Muscle of back (tissue), 13 donors: ENCODE results near the gene WDR45. TPM values are rescaled to one million over a fixed set of nuclear protein-coding genes. Genes with fewer than 3 reads are reported as not detected.
"Not testable (repeated sequence)": the region's sequence is repeated elsewhere in the genome, so short reads cannot be mapped to it uniquely, and the experiment has no call there.

Experiments
- DNase-seq, 3 donors: peaks; one replicate each; pipeline versions ENCODE4 v3.0.0 to v3.0.0-alpha.2; 2013
- long read RNA-seq, 9 donors: transcript quantifications; one replicate each; lab custom pipeline, GENCODE V29; 2026
- polyA plus RNA-seq, 10 donors: library from polyadenylated mRNA; unstranded; fragments of 120-200 nt; gene quantifications; one replicate each; pipeline ENCODE4 v1.2.1, GENCODE V29; 2013; ENCODE audit not compliant: insufficient read length in 10 of 10

The WDR45 gene
- polyA plus RNA-seq = 10 to 100 TPM; 26.6 to 49.1 (median 34.1) TPM
- long read RNA-seq, donor 1, transcript WDR45-207 (11 exons, 1,639 nt) = major isoform, 5 of 9 reads
- long read RNA-seq, donor 1, partial matches to known transcripts = 0 of 9 reads
- long read RNA-seq, donor 1, other reads (novel, unspliced or antisense) = 0 of 9 reads
- long read RNA-seq, donor 2, transcript WDR45-207 (11 exons, 1,639 nt) = major isoform, 5 of 9 reads
- long read RNA-seq, donor 2, partial matches to known transcripts = 0 of 9 reads
- long read RNA-seq, donor 2, other reads (novel, unspliced or antisense) = 0 of 9 reads
- long read RNA-seq, donor 3 = 0 reads
- long read RNA-seq, donor 4, partial matches to known transcripts = 0 of 6 reads
- long read RNA-seq, donor 4, other reads (novel, unspliced or antisense) = 0 of 6 reads
- long read RNA-seq, donor 5, transcript WDR45-207 (11 exons, 1,639 nt) = major isoform, 11 of 14 reads
- long read RNA-seq, donor 5, partial matches to known transcripts = 0 of 14 reads
- long read RNA-seq, donor 5, other reads (novel, unspliced or antisense) = 0 of 14 reads
- long read RNA-seq, donor 6, transcript WDR45-207 (11 exons, 1,639 nt) = major isoform, 8 of 11 reads
- long read RNA-seq, donor 6, partial matches to known transcripts = 0 of 11 reads
- long read RNA-seq, donor 6, other reads (novel, unspliced or antisense) = 0 of 11 reads
- long read RNA-seq, donor 7, transcript WDR45-207 (11 exons, 1,639 nt) = major isoform, 6 of 8 reads
- long read RNA-seq, donor 7, partial matches to known transcripts = 0 of 8 reads
- long read RNA-seq, donor 7, other reads (novel, unspliced or antisense) = 0 of 8 reads
- long read RNA-seq, donor 8, partial matches to known transcripts = 0 of 6 reads
- long read RNA-seq, donor 8, other reads (novel, unspliced or antisense) = 0 of 6 reads
- long read RNA-seq, donor 9 = 0 reads

DNA sequence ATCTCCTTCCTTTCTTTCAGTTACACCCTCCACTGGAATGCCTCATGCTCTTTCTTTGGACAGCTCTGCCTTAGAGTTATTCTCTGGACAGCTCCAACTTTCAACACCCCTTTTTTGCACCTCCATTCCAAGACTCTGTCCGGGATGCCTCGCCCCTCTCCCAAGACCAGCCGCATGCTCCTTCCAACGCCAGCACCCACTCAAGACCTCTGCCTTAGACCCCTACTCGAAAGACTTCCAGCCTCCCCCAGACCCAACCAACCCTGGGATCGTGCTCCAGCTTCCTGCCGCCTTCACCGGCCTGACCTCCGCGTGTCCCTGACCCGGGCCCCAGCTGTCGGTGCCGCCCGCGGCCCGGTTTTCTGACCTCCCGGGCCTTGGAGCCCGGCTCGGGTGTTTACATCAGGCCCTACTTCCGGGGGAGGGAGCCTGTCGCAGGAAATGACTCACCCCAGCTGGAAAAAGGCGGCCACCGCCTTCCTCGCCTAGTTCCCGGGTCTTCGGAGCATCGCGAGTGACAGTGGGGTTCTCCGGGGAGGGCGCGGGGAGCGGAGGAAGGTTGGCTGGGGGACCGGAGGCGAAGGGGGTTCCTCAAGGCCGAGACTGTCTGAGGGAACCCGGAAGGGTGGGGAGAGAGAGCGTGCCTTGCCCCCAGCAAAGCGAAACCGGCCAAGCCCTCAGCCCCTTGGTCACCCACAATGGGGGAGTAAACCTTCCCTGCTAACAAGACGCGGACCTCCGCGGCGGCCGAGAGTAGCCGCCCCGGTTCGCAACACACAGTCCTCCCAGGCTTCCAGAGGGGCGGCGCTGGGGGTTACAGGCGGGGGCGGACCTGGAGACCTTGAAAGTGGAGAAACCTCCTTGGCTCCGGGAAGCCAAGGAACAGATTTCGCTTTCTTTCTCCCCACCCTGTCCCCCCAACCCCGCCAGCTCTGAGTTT lies at the start of gene WDR45:
Gene WDR45, minus strand, starts transcription at position 399 of the 940 bp plus-strand sequence. CDS start 1,792 bp downstream, outside the sequence.
- DNase-seq = peak; percentile 66 to 91 (median 79)

DNA sequence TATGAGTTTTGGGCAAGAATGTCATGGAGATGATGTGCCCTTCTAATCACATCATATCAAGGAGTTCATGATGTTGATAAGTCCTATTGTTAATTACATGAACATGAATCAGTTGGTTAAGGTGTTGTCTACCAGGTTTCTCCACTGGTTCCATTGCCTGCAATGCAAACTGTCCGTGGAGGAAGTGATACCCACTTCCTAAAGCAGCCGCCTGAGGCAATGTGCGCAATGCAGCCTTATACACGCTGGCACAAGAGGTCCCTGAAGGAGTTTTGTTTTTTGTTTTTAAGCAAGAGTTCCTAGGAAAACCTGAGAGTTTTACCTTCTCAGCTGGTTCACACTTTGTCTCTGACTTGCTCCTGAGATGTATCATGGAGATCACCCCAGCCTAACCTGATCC lies 49.7 kb upstream of the WDR45 start:
- DNase-seq = no peak

DNA sequence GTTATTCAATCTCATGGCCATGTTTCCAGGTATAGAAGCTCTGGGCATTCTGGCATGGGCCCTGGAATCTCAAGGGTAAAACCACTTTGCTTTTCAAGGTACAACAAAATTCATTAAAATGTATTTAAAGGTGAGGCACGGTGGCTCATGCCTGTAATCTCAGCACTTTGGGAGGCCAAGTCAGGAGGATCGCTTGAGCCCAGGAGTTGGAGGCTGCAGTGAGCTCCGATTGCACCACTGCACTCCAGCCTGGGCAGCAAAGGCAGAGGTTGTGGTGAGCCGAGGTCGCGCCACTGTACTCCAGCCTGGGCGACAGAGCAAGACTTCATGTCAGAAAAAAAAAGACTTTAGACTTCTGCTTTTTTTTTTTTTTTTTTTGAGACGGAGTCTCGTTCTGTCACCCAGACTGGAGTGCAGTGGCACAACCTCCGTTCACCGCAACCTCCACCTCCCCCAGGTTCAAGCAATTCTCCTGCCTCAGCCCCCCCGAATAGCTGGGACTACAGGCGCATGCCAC lies 48.1 kb upstream of the WDR45 start:
- not testable (repeated sequence) for DNase-seq

DNA sequence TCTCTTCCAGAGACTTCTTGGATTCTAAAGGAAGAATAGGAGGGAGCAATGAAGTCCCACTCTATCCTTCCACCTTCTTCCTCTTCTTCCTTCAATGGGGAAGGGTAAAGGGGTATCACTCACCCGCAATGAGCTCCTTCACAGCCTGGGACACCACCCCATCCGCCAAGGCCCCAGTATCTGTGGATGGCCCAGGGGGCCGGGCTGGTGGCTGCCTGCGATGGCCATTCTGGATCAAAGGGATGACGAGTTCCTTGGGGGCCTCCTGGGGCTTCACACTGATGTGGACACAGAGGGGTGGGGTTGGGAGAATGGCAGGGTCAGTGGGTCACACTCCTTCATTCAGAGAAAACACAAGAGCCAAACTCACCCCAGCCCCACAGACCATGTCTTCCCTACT lies 42.8 kb upstream of the WDR45 start:
- DNase-seq = no peak

DNA sequence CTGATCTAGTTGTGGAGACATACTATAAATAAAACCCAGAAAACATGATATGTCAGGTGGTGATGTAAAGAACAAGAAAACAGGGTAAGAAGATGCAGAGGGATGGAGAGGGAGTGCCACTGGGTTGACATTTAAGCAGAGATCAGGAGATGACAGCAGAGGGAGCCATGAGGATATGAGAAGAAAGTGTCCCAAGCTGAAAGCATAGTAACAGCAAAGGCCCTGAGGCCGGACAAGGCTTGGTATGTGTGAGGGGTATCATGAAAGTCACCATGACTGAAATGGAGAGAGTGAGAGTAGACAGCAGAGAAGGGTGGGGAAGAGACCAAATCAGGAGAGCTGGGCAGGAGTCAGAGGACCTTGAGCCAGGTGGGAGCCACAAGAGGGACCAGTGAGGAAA lies 40.4 kb upstream of the WDR45 start:
- DNase-seq = no peak

DNA sequence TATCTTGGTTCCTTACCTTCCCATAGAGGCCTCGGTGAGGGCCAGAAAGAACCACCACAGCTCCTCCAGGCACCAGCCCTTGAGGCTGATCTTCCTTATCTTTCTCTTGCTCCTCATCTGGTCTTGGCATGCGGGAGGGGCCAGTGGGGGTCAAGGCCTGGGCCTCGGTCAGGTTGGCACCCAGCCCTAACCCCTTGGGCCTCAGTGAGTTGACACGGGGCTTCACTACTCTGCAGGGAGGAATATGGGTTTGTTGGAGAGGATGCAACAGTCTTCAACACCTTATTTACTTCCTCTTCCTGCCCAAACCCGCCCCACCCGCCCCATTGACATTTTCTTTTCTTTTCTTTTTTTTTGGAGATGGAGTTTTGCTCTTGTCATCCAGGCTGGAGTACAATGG lies 37.9 kb upstream of the WDR45 start:
- DNase-seq = no peak

DNA sequence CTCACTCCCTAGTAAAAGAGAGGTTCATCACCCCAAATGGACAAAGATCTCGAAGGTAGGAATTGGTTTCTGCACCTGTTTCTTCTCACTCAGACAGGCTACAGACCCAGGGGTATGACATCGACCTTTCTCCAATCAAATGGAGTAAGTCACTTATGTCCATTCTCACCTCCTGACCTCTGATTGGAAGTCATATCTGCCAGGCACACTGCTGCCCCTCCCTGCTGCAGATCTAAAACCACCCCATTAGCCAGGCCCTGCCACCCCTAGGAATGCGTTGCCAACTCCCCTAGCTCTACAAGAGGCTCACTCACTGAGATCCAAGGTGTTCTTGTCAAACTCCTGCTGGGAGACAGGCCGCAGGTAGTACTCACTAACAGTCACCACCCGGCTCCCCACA lies 37.0 kb upstream of the WDR45 start:
- no peak for DNase-seq

DNA sequence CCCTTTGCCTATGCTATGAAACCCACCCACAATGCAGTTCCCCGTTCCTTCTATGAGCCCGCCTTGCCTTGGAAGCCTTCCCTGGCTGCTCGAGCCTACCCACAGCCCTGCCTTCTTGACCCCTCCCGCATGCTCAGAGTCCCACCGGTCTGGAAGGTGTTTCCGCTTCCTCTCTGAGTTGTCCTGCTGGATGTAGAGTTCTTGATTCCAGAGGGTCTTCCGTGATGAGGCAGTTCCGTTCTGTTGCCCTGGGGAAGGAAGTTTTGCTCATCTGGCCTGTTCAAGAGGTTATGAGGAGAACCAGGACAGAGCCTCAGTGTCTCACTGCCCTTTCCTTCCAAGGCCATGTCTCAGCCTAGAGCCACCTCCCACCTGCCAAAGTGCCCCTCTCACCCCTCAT lies 36.4 kb upstream of the WDR45 start:
- DNase-seq = no peak

DNA sequence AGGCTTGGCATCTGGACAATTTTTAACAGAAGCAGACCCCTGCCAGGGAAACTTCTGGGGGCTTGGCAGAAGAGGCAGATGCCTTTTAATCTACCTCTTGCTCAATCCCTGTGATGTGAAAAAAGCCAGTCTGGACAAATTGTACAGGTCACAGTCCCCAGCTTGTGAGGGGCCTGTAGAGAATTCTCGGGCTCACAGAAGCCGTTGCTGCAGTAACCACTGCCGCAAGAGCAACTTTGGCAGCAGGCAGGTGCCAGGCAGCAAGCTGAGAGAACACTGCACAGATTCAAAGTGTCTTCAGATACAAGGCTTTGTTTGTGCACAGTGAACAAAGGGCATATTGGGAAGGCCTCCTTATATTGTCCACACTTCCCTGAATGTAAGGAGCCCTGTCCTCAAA lies 32.1 kb upstream of the WDR45 start:
- no peak for DNase-seq

DNA sequence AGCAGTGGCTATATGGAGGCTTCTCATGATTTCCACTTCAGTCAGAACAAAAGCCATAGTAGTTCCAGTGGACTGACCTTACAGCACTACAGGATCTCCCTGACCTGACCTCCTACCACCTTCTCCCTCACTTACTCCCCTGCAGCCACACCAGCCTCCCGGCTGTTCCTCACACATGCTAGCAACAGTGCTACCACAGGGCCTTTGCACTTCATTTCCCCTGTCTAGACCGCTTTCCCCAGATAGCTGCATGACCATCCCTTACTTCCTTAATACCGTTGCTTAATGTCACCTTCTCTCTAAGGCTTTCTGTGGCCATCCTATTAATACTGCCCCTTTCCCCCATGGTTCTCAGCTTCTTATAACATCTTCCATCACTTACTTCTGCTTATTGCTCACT lies 30.7 kb upstream of the WDR45 start:
- DNase-seq = no peak

DNA sequence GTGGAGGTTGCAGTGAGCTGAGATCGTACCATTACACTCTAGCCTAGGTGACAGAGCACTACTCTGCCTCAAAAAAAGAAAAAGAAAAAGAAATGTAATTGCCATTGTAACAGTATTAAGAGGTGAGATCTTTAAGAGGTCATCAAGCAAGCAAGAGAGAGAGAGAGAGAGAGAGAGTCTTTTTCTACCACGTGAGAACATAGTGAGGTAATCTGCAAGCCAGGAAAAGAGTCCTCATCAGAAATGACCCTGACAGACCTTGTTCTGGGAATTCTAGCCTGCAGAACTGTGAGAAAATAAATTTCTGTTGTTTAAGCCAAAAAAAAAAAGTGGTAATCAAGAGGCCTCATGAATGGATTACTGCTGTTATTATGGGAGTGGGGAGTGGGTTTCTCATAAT lies 29.0 kb upstream of the WDR45 start:
- no peak for DNase-seq

DNA sequence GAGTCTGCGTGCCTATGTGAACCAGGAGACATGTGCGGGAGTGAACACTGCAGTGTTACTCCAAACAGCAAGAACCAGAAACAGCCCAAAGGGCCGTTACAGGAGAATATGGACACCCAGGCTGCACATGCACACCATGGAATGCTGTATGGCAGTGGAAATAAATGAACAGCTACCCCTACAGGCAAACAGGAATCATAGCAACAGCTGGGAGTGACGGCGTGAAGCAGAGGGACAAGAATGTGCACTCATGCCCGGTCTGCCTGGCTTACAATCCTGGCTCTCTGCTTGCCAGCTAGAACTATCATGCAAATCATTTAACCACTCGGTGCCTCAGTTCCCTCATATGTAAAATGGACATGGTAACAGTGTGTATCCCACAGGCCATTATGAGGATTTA lies 27.2 kb upstream of the WDR45 start:
- DNase-seq = peak in 1 of 3 donors; percentile 11

DNA sequence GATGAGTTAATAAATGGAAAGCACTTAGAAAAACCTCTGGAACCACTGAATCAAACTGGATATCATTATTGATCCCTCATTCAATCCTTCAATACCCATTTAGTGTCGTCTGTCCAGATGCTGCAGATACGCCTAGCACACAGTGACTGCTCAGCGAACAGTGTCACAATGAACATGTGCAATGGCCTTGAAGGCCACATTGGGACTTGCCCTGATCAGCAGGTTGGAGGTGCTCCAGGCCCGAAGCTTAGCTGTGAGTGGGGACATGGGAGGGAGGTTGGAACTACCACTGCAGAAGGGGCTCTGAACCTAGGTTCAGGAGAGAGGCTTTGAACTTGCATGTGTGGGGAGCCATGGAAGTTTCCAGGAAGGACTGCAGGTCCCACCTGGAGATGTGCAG lies 26.6 kb upstream of the WDR45 start:
- DNase-seq = no peak

DNA sequence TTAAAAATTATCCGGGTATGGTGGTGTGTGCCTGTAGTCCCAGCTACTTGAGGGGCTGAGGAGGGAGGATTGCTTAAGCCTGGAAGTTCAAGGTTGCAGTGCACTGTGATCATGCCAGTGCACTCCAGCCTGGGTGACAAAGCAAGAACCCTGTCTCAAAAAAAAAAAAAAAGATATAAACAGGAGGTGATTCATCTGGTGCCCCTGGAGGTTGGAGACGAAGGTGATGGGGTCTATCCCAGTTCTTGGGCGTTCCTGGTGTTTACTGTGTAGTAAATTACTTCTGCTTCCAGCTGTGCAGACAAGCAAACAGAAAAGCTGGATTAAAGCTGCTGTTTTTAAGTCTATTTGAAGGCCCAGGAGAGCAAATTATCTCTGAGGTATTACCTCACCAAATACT lies 23.9 kb upstream of the WDR45 start:
- no peak for DNase-seq

DNA sequence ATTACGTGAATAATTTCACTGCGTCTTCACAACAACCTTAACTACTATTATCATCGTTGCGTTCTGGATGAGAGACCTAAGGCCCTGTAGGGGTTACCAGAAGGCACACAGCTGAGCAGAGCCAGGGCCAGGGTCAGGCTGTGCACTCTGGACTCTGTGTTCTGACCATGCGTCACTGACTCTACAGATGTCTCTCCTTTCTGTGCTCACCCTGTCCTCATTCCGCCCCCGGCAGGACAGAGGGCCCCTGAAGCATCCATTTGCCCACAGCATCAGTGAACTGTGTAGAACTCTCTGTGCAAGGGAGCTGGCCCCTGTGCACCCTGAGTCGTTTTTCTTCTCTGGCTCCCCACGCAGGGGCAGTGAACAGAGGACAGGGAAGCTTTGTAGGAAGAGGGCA lies 22.5 kb upstream of the WDR45 start:
- no peak for DNase-seq

DNA sequence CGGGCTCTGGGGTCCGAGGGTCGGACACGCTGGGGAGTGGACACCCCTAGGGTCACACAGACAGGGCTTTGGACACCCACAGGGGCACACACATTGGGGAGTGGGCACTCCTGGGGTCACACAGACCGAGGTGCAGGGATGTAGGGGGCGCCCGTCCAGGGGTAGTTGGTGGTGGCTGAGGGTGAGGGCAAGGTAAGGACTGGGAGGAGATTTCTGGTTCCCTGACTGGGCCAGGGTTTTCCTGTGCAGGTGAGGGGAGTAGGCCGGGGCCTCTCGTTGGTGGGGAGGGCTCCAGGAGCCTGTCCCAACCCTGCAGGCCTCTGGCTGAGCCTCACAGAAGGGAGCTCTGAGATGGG lies 21.9 kb upstream of the WDR45 start:
- DNase-seq = no peak

DNA sequence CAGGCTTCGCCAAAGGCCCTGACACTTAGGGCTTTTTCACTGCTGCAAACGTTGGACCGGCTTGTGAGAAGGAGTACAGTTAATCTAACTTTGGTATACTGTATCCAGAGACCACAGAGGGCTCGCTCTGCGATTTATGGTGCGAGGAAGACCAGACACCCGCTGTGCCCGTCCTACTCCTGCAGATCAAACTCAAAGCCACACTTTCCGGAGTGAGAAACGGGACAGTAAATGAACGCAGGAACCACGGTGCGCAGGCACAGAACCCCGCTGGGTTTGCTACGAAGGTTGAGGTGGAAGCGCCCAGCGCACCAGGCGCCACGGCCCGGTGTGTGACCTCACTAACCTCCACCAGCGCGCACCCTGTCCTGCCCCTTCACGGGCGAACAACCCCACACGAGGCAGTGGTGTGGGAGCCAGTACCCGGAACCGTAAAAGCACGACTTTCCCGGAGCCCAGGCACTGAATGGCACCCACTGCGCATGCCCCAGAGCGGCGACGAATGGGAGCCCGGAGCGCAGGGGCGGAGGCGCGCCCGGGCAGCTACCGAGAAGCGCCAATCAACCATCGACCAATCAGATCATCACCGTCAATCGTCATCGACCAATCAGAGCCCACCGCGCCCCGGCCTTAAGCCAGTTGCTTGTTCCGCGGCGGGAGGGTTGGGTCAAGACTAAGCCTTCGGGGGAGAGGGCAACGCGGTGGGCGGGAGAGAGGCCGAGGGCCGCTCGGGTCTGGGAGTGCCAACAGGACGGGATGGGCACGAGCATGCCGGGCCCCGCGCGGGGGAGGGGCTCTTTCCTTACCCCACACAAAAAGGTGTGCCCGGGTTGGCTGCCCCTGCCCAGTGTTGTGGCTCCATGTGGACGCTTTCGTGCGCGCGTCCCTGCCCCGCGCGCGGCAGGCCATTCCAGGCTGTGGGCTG lies 21.3 kb upstream of the WDR45 start:
- peak; percentile 87 to 94 (median 91) for DNase-seq

DNA sequence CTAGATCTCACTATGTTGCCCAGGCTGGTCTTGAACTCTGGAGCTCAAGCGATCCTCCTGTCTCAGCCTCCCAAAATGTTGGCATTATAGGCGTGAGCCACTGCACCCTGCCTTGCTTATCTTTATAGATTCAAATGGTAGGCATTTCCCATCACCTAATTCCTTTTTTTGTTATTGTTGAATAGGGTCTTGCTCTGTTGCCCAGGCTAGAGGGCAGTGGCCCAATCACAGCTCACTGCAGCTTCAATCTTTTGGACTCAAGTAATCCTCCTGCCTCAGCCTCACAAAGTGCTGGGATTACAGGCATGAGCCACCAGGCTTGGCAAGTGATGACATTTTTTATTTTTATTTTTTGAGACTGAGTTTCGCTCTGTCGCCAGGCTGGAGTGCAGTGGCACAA lies 16.7 kb upstream of the WDR45 start:
- no peak for DNase-seq

DNA sequence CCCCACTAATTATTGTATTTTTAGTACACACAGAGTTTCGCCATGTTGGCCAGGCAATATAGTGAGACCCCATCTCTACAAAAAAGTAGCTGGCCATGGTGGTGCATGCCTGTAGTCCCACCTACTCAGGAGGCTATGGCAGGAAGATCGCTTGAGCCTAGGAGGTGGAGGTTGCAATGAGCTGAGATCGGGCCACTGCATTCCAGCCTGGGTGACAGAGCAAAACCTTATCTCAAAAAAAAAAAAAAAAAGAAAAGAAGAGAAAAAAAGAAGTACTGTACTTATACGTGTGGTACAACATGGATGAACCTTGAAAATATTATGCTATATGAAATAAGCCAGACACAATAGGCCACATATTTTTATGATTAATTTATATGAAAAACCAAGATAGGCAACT lies 9.9 kb upstream of the WDR45 start:
- no peak for DNase-seq

DNA sequence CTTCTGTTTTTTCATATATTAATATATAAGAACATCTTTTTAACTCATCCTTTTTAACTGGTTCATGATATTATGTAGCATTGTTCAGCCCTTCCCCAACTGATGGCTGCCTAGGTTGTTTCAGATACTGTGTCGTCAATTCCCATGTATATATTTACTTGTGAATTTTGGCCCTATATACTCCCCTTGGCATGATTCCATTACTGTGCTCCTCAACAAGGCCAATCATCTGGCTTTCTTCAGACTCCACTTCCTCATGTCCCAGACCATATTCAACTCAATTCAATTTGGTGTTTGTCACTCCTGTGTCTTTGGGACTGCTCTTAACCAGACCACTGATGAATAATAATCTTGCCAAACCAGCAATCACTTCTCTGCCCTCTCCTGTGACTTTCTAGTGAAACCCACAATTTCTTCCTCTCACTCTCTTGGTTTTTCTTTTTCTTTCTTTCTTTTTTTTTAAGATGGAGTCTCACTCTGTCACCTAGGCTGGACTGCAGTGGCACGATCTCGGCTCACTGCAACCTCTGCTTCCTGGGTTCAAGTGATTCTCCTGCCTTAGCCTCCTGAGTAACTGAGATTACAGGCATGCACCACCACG lies 2.7 kb upstream of the WDR45 start:
- DNase-seq = no peak
